Activated T-cell treated with anti-CD3 and anti-CD28 coated beads for 1 hour (primary cell): ENCODE measurements around the gene MTFR2.

ENCODE experiments used
- DNase-seq: peaks from one replicate; pipeline ENCODE4 v3.0.0-alpha.2; 2020; ENCODE audit warnings: low read depth

MTFR2 gene

GRCh38 chr6:136184738-136185137, 65.4 kb downstream of the MTFR2 start:
- no peak for DNase-seq

- no peak for DNase-seq
Observed at GRCh38 chr6:136181861-136182260, 68.2 kb downstream of the MTFR2 start.

- no peak for DNase-seq
Observed at GRCh38 chr6:136181512-136181833, 68.6 kb downstream of the MTFR2 start.
